Measurements from ENCODE around the gene IL15RA.

GRCh38 chr10:5970066-5970465 lies 7.3 kb downstream of the IL15RA start:
- no peak for TF ChIP-seq POLR2A (IDR thresholded peaks at IDR 0.05; ENCODE audit: low read length)
- TF ChIP-seq GATA1 (IDR thresholded peaks at IDR 0.05; ENCODE audit: low read depth, low read length): no peak

All from erythroblast (primary cell).